ENCODE results near the gene KIF13A. TPM values are rescaled to one million over a fixed set of nuclear protein-coding genes. Genes with fewer than 3 reads are reported as not detected.
"Not testable (repeated sequence)": the region's sequence is repeated elsewhere in the genome, so short reads cannot be mapped to it uniquely, and the experiment has no call there.

The KIF13A gene
- total RNA-seq, 1 donor from 2014 or later = 43.0 TPM

DNA sequence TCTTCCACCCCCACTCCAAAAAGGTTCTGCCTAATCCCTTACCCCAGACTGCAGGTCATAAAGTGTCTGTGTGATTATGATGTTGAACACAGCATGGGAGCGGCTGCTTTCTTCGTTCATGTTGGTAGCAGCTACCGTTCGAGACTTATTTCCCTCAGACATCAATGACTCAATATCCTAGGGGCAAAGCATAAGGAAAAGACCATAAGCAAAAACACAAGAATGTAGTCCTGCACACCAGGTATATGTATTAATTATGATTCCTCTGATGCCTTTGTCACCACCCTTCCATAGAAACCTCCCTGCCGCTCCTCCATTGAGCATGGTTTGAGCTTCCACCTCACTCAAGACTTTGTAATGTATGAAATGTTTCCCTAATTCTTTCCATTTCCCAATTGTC lies 137.2 kb downstream of the KIF13A start:
- Histone ChIP-seq H3K36me3 (peaks cover 0 to 30% of the 10 kb centered on the region in 2 donors), H3K27ac (no peak overlapping the region), H3K4me3 (no peak overlapping the region), H3K4me1 (peaks cover 19% of the 10 kb centered on the region), H3K27me3 (no peaks in the 10 kb centered on the region), H3K9me3 (no peaks in the 10 kb centered on the region)
- no peak for DNase-seq (ENCODE audit: extremely low spot score in 2 of 2)
- no peak for TF ChIP-seq CTCF (IDR thresholded peaks at IDR 0.05)
- TF ChIP-seq POLR2A (IDR thresholded peaks at IDR 0.05) = no peak
- TF ChIP-seq POLR2AphosphoS5 (IDR thresholded peaks at IDR 0.05; ENCODE audit: insufficient read depth in 1 of 2, low read depth in 1 of 2) = no peak
- intact Hi-C loops (cut with DNase I) = no loop called here

DNA sequence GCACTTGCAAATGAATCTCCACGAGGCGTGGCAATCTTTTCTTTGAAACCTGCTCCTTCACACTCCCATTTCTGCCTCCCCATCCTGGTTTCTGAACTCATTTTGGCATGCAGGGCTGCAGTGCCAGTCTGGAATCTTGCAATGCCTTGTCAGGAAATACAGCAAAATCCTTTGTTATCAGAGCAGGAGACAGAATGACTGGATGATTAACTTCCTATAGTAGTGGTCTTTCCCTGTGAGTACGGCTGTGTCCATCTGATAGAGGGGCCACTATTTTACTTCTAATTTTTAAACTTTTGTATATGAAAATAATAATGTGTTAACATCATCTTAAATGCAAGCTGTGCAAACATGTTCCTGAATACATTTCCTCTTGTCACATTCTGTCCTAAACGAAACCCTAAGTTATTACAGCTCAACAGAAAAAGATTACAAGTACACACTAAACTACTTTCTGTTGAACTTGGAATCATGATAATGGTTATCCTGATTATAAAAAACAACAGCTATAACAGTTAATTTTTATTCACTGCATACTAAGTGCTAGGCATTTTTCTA lies 140.2 kb downstream of the KIF13A start:
- Histone ChIP-seq H3K4me1 (peaks cover 15% of the 10 kb centered on the region), H3K9me3 (no peaks in the 10 kb centered on the region), H3K36me3 (peaks cover 0 to 25% of the 10 kb centered on the region in 2 donors), H3K27ac (no peak overlapping the region), H3K27me3 (no peaks in the 10 kb centered on the region), H3K4me3 (no peak overlapping the region)
- no peak for TF ChIP-seq POLR2AphosphoS5 (IDR thresholded peaks at IDR 0.05; ENCODE audit: insufficient read depth in 1 of 2, low read depth in 1 of 2)
- TF ChIP-seq POLR2A (IDR thresholded peaks at IDR 0.05) = no peak
- no peak for TF ChIP-seq CTCF (IDR thresholded peaks at IDR 0.05)
- intact Hi-C loops (cut with DNase I) = no loop called here
- no peak for DNase-seq (ENCODE audit: extremely low spot score in 2 of 2)

GRCh38 chr6:17846762-17847161 lies 140.7 kb downstream of the KIF13A start:
- Histone ChIP-seq H3K27ac (no peak overlapping the region), H3K4me3 (no peak overlapping the region), H3K9me3 (no peaks in the 10 kb centered on the region), H3K36me3 (peaks cover 0 to 25% of the 10 kb centered on the region in 2 donors), H3K27me3 (no peaks in the 10 kb centered on the region), H3K4me1 (peaks cover 10% of the 10 kb centered on the region)
- TF ChIP-seq CTCF (IDR thresholded peaks at IDR 0.05) = no peak
- intact Hi-C loops (cut with DNase I) = no loop called here
- DNase-seq (ENCODE audit: extremely low spot score in 2 of 2) = no peak

- TF ChIP-seq POLR2AphosphoS5 (IDR thresholded peaks at IDR 0.05; ENCODE audit: insufficient read depth in 1 of 2, low read depth in 1 of 2) = no peak
- TF ChIP-seq CTCF (IDR thresholded peaks at IDR 0.05) = no peak
- TF ChIP-seq POLR2A (IDR thresholded peaks at IDR 0.05) = no peak
- DNase-seq (ENCODE audit: extremely low spot score in 2 of 2) = no peak
- H3K9me3 ChIP-seq = no peaks in the 10 kb centered on the region
Observed at GRCh38 chr6:17845598-17845997, 141.8 kb downstream of the KIF13A start.

GRCh38 chr6:17844967-17845366 lies 142.5 kb downstream of the KIF13A start:
- intact Hi-C loops (cut with DNase I) = not testable (repeated sequence)

More at GRCh38 chr6:17845598-17845997, 141.8 kb downstream of the KIF13A start:
- Histone ChIP-seq H3K36me3 (peaks cover 0 to 25% of the 10 kb centered on the region in 2 donors), H3K4me1 (no peaks in the 10 kb centered on the region), H3K4me3 (no peak overlapping the region), H3K27me3 (no peaks in the 10 kb centered on the region), H3K27ac (no peak overlapping the region)
- intact Hi-C loops (cut with DNase I) = no loop called here

More at GRCh38 chr6:17844967-17845366, 142.5 kb downstream of the KIF13A start:
- H3K4me3 ChIP-seq; H3K9me3 ChIP-seq; H3K27ac ChIP-seq; H3K4me1 ChIP-seq; DNase-seq (ENCODE audit: extremely low spot score in 2 of 2); H3K27me3 ChIP-seq: not testable (repeated sequence)
- H3K36me3 ChIP-seq = peaks cover 0 to 20% of the 10 kb centered on the region in 2 donors

Measured in vagina (tissue), 2 donors.